HG03575 (cell line): ENCODE data around the gene ORMDL1.
A peak's percentile ranks its signal among the peaks of the same experiment; 100 is the strongest.

Experiments
- ATAC-seq: cut with Tn5 transposase; IDR thresholded peaks from one replicate; pipeline ENCODE4 v1.9.1; 2021; ENCODE audit not compliant: unreplicated experiment, insufficient number of reproducible peaks, low FRiP score; ENCODE audit errors: extremely low read depth

ORMDL1 gene, protein sequence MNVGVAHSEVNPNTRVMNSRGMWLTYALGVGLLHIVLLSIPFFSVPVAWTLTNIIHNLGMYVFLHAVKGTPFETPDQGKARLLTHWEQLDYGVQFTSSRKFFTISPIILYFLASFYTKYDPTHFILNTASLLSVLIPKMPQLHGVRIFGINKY

DNA sequence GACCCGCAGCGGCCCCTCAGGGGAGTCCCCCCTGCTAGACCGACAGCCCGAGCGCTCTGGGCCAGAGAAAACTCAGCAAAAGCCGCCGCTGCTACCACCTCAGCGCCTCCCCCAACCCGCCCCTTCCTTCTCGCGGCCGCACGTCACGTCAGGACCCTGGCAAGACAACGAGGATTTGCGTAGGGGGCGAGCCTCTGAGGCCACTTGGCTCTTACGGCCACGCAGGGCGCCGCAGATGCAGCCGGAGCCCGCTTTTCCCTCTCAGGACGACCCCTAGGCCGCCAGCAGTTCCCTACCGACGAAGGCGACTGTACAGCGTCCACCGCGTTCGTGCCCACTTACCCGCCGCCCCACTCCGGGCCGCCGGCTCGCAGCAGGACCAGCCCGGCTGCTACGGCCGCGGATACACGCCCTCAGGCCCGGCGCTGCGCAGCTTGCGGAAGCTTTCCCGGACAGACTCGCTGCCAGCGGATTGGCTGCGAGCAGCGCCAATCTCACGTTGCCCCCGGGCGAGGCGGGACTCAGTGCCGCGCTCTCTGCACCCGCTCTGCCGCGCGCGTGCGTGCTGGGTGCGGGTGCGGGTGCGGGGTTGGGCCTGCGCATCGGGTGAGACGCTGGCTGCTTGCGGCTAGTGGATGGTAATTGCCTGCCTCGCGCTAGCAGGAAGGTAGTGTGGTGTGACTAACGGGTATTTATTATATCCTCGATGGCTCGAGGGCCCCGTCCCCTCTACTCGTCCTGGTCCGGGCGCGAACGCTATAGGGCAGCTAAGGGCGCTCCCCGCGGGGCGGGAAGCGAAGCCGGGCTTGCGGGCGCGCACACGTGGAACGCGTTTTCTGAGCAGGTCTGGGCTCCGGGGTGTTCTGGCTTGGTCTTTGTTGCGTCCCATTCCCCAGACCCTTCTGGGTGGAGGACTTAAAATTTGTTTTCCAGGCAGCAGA lies at the start of gene ORMDL1, which contains the start of gene PMS1:
ORMDL1 (minus strand) TSS at position 413 of the 941 bp plus-strand sequence. CDS start 1,744 bp downstream, outside the sequence.
PMS1 (plus strand) TSS at position 524 of the 941 bp plus-strand sequence. CDS start 7,360 bp downstream, outside the sequence.
- peak; percentile 72 for ATAC-seq

DNA sequence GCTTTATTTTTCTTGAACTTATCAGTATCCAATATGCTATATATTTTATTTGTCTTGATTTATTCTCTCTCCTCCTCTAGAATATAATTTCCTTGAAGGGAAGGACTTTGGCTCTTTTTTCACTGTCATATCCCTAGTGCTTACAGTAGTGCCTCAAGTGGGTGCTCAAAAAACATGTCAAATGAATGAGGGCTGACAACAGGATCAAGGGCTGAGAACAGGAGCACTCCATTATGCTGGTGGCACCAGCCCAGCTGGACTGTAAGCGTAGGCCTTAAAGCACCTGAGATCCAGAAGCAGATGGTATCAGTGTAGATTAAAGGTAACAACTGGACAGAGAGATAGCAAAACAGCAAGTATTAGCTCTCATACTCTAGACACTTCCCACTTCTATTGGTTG lies 46.4 kb upstream of the ORMDL1 start:
- no peak for ATAC-seq

DNA sequence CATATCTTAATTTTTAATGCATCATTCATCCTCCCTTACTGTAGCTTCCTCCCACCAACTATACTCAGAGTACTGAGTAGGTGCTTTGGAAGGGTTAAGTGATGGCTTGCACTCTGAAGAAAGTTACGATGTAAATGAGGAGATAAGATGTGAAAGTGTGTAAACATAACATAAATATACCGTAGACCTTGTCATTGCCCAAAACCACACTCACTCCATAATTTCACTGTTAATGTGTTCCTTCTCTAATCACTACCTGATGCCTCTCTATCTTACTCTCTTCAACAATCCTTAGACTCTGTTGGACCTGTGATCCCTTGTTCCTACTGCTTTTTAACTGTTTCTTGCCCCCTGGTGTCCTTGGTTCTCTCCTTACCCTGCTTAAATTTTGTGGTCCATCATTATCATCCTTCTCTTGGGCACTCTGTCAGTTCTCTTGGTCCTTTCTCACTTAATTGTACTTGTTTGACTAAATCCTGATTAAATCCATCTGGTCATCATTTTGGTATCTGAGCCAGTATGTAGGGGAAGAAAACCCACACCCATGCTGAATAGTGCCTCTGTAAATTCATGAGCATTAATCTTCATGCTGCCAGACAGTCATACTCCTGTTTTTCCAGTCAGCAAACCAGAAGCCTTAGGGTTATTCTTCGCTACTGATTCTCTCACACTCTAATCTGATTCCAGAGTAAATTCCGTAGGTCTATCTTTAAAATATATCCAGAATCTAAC lies 45.1 kb upstream of the ORMDL1 start:
- ATAC-seq: no peak

DNA sequence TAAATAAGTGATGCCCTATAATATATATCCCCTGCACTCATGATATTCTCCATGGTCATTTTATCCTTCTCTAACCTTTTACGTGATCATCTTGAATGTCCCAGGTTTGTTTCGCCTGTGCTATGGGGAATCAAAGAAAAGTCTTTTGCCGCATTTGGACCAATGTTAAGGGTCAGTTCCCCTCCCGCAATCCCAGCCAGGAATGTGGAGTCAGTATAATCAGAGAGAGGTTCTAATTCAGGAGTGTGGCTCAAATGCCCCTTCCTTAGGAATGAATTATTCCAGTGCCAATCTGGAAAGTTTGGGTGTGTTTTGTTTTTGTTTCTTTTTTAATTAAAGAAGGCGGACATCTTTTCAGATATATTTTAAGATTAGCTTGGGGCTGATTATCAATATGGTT lies 41.9 kb upstream of the ORMDL1 start:
- ATAC-seq: no peak

DNA sequence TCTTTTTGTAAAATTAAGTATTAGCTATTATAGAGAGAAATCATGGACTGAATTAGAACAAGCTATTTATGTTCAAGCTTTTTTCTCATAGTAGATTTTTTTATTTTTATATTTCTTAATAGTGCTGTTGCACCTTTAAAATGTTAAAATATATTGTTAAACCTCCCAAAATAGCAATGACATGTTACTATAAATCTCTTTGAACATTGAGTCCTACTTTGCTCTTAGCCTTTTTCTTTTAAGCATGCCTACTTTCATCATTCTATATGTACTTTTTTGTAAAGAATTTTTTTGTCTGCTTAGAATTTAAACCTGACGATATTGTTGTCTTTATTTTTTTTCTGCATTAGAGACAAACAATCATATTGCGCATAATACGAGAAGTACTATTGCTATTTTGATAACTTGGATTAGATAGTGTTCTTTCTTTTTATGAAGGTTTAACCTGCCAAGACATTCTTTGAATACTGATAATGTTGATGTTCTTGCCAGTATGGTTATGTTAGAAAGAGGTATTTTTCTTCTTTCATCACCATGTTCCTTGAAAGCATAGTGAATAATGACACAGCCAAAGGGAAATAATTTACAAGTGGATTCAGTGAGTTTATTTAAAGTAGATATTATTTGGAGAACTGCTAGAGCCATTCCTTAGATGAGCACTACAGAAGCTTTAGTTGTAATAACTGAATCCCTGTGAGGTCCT lies 40.7 kb upstream of the ORMDL1 start:
- ATAC-seq: no peak

DNA sequence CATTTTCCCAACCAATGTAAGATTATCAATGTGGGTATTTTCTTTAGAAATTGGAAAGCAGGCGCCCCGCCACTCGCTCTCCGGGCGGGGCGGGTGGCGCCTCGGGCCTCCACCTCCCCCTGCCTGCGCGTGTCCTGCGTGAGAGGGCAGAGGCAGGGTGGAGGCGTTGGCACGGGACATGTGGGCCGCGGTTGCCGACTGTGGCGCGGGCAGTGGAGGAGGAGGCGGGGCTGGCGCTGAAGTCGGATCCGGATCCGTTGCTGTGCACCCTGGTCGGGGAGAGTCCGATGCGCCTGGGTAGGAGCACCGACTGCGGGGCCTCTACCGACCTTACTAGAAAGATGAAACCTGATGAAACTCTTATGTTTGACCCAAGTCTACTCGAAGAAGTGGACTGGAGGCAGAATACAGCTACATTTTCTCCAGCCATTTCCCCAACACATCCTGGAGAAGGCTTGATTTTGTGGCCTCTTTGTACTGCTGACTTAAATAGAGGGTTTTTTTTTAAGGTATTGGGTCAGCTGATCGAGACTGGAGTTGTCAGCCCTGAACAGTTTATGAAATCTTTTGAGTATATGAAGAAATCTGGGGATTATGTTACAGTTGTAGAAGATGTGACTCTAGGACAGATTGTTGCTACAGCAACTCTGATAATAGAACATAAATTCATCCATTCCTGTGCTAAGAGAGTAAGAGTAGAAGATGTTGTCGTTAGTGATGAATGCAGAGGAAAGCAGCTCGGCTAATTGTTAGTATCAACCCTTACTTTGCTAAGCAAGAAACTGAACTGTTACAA lies 38.0 kb upstream of the ORMDL1 start:
- no peak for ATAC-seq

DNA sequence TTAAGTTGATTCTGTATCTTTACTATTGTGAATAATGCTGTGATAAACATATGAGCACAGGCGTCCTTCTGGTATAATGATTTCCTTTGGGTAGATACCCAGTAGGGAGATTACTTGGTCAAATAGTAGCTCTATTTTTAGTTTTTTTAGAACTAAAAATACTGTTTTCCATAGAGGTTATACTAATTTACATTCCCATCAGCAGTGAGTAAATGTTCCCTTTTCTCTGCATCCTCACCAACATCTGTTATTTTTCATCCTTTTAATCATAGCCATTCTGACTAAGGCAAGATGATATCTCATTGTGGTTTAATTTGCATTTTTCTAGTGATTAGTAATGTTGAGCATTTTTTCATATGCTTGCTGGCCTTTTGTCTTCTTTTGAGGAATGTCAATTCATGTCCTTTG lies 35.2 kb upstream of the ORMDL1 start:
- ATAC-seq: no peak

DNA sequence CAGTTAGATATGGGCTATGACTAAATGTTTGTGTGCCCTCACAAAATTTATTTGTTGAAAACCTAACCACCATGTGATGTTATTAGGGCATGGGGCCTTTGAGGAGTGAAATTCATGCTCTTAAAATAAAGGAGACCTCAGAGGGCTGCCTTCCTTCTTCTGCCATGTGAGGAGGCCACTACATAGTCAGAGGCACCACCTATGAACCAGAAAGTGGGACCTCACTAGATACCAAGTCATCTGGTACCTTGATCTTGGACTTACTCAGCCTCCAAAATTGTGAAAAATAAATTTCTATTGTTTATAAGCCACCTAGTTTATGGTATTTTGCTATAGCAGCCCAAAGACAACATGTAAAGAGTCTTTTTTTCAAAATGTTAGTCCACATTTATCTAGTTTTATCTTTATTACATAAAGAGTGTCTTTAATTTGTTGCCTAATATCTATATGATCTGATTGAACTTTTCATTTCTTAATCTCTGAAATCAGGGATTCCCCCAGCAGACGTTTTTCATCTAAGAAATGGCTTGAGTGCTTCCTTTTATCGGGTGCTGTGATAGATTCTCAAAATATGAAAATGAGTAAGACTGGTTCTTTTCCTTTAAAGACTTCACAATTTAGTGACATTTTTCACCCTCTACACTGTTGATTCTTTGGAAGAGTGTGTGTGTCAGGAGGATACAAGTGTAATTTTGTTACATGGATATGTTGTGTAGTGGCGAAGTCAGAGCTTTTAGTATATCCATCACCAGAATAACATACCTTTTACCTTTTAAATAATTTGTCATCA lies 34.3 kb upstream of the ORMDL1 start:
- no peak for ATAC-seq

DNA sequence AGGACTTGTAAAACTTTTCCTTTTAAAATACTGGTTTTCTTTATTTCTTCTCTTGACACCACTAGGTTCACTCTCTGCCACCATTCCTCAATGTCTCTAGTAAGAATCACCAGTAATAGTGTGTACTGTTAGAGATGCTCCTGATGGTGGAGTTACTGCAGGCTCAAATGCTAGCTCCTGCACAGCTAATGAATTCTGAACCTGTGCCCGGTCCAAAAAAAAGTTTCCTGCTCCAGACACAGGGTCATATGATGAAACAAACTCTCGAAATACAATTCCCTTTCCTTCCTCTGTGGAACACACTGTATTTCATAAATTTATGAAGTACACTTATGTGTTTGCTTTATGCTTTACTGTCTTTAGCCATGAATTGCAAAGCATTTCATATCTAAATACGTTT lies 19.3 kb upstream of the ORMDL1 start:
- no peak for ATAC-seq

DNA sequence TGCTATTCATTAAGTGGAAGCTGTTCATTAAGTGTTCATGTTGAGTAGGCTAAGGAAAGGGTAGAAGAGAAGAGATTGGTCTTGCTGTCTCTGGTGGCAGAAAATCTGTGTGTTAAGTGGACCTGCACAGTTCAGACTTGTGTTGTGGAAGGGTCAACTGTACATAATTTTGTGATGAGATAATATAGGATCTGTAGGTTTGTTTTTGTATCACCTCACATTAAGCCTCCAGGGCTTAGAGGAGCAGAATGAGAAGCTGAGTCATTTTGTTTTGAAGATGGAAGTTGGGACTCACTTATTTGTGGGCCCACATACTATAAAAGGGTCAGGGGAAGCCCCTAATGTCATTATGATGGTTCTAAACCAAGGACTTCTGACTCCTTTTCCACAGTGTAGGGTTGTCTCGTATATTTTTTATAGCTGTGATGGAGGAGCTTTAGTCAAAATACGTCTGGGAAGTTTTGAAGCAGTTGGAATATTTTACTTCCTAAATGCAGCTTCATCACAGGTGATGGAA lies 18.3 kb upstream of the ORMDL1 start:
- no peak for ATAC-seq

DNA sequence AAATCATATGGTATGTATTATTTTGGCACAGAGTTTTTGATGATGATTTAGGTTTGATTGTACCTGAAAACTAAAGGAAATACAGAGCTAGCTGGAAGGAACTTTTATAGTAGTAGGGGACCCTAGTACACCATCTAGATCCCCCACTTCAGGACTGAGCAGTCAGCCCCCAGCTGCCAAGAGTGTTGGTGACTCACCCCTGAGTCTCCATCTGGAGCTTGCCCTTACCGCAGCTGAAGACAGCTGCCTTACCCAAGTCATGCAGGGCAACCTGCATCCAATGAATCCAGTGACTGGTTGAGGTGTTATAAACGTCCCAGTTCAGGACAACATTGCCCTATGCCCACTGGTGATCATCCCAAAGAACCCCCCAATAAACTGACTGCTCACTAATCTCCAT lies 15.4 kb upstream of the ORMDL1 start:
- no peak for ATAC-seq

DNA sequence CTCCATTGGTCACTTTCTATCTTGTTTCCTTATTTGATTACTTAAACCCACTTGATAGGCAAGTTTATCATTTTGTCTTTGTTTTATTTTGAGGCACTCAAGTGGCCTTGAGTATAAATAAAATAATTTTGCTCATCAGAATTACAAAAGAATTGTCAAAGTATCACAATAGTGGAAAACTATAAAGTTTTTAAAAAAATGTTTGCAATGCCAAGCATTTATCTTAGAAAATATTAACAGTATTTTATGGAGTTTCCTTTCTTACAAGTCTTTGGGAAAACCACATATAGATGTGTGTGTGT lies 14.8 kb upstream of the ORMDL1 start:
- ATAC-seq: no peak

DNA sequence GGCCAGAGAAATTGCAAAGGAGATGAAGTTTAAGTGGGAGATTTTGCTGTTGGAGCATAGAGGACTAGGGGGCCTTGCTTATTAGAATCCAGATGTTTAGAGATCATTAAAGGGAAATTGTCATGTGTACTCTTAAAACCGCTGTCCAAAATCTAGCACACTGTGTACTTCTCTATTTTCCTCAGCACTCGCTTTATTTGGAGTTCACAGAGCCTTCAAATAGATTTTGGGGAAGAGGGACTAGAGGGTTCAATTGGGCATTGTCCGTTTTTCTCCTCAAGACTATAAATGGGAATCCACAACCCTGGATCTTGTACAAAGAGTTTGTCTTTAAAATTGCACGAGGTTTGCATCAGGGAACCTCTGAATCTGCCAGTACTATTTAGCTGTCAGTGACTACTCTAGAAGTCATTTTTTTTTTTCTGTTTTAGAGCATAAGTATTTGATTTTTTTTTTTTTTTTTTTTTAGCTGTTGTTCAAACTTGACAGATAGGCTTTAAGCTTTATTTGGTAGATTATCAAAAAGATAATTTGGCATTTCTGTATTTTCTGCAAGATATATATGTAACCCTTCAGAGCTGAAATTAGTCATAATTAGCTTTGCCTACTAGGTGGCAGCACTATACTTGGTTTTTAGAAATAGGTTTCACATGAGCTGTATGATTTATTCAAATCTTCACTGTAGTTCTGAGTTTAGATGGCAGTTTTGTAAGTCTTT lies 14.3 kb upstream of the ORMDL1 start:
- ATAC-seq: peak; percentile 86

DNA sequence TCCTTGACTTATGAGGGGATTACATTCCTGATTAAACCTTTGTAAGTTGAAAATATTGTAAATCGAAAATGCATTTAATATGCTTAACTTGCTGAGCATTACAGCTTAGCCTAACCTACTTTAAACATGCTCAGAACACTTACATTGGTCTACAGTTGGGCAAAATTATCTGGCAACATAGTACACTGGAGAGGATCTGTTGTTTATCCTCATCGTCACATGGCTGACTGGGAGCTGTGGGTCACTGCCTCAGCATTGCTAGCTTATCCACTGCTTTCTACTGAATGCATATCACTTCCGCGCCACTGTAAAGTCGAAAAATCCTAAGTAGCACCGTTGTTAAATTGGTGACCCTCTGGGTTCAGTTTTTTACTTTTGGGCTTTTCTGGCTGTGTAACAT lies 13.8 kb upstream of the ORMDL1 start:
- no peak for ATAC-seq

DNA sequence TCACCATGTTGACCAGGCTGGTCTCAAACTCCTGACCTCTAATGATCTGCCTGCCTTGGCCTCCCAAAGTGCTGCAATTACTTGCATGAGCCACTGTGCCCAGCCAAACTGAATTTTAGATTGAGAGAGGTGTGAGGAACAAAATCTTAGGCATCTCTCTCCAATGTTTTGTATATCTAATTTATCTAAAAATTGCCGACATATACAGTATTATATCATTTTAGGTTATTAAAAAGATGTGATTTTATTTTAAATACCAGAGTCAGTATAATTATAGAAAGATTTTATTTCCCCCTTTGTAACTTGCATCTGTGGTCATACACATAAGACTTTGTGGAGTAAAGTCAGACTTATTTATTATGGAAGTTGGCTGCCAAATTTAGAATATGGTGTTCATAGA lies 10.2 kb upstream of the ORMDL1 start:
- no peak for ATAC-seq

DNA sequence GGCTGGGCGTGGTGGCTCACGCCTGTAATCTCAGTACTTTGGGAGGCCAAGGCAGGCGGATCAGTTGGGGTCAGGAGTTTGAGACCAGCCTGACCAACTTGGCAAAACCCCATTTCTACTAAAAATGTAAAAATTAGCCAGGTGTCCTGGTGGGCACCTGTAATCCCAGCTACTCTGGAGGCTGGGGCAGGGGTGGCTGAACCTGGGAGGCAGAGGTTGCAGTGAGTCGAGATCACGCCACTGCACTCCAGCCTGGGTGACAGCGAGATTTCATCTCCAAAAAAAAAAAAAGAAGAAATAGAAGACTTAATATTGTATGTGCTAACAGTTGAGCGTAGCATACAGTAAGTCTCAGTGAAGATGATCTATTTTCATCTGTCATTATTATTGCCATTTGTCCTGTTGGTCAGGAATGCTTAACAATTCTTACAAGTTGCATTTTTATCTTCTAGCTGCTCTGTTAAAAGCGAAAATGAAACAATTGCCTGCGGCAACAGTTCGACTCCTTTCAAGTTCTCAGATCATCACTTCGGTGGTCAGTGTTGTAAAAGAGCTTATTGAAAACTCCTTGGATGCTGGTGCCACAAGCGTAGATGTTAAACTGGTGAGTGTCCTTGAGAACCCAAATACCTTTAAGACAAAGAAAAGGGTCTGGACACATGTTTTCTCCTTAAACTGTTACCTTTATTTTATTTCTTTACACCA lies 7.4 kb upstream of the ORMDL1 start:
- ATAC-seq: no peak
